ENCODE data around the gene TRIM2. TPM values are rescaled to one million over a fixed set of nuclear protein-coding genes. Genes with fewer than 3 reads are reported as not detected.

The TRIM2 gene
- polyA plus RNA-seq, 1 donor (not counting 4 experiments of a cell fraction or from before 2014, with no cell fraction given) = 10.6 TPM

- no peak overlapping the region for H2AFZ ChIP-seq (ENCODE audit: control insufficient read depth, low read length)
- dilution Hi-C loops (cut with MboI; ENCODE audit: extremely low pct_ligation_motif_present, low sequenced_read_pairs) = no loop called here
- FAIRE-seq = no peak
- no peaks in the 10 kb centered on the region for H3K36me3 ChIP-seq (ENCODE audit: control insufficient read depth in 2 of 2, extremely low read depth in 1 of 2, insufficient read depth in 2 of 2, low read length in 2 of 2)
- no peaks in the 10 kb centered on the region for H3K27me3 ChIP-seq (ENCODE audit: control insufficient read depth, extremely low read depth, insufficient read depth, low read length)
- H4K20me1 ChIP-seq (ENCODE audit: control insufficient read depth, extremely low read depth, insufficient read depth, low read length) = no peaks in the 10 kb centered on the region
- no peak overlapping the region for H3K4me3 ChIP-seq (ENCODE audit: control insufficient read depth in 2 of 3, extremely low read depth in 1 of 3, insufficient read depth in 2 of 3, low read depth in 1 of 3, low read length in 3 of 3)
- H3K9me1 ChIP-seq (ENCODE audit: control insufficient read depth, extremely low read depth, insufficient read depth, low read length) = peaks cover 2% of the 10 kb centered on the region
- H3K9me3 ChIP-seq (ENCODE audit: control insufficient read depth, low read depth, low read length) = no peaks in the 10 kb centered on the region
- no peaks in the 10 kb centered on the region for H3K79me2 ChIP-seq (ENCODE audit: control insufficient read depth, insufficient read depth, low read length)
- H3K27ac ChIP-seq (ENCODE audit: control insufficient read depth, insufficient read depth, low read length) = no peak overlapping the region
- no peak for DNase-seq (ENCODE audit: low read depth, low spot score)
- H3K4me1 ChIP-seq (ENCODE audit: control insufficient read depth, extremely low read depth, insufficient read depth, low read length) = no peaks in the 10 kb centered on the region
- H3K4me2 ChIP-seq (ENCODE audit: control insufficient read depth, extremely low read depth, insufficient read depth, low read depth, low read length) = no peak overlapping the region
- TF ChIP-seq CTCF (optimal IDR thresholded peaks at IDR 0.05 in 1 of 3, IDR thresholded peaks at IDR 0.05 in 1 of 3, conservative IDR thresholded peaks at IDR 0.05 in 1 of 3; ENCODE audit: extremely low read depth in 1 of 3, insufficient read depth in 2 of 3, low read length in 3 of 3) = no peak
- TF ChIP-seq EZH2 (IDR thresholded peaks at IDR 0.05; ENCODE audit: low read length) = no peak
- H3K9ac ChIP-seq (ENCODE audit: control insufficient read depth, extremely low read depth, insufficient read depth, low read length) = no peak overlapping the region
Observed at GRCh38 chr4:153273751-153274150, 69.5 kb downstream of the TRIM2 start.

GRCh38 chr4:153274967-153275366 is 70.7 kb downstream of the TRIM2 start:
- H3K27me3 ChIP-seq (ENCODE audit: control insufficient read depth, extremely low read depth, insufficient read depth, low read length) = no peaks in the 10 kb centered on the region
- no peak overlapping the region for H3K4me2 ChIP-seq (ENCODE audit: control insufficient read depth, extremely low read depth, insufficient read depth, low read depth, low read length)
- no peaks in the 10 kb centered on the region for H3K79me2 ChIP-seq (ENCODE audit: control insufficient read depth, insufficient read depth, low read length)
- H3K9ac ChIP-seq (ENCODE audit: control insufficient read depth, extremely low read depth, insufficient read depth, low read length) = no peak overlapping the region
- H3K4me1 ChIP-seq (ENCODE audit: control insufficient read depth, extremely low read depth, insufficient read depth, low read length) = no peaks in the 10 kb centered on the region
- no peaks in the 10 kb centered on the region for H3K36me3 ChIP-seq (ENCODE audit: control insufficient read depth in 2 of 2, extremely low read depth in 1 of 2, insufficient read depth in 2 of 2, low read length in 2 of 2)
- H2AFZ ChIP-seq (ENCODE audit: control insufficient read depth, low read length) = no peak overlapping the region
- TF ChIP-seq CTCF (optimal IDR thresholded peaks at IDR 0.05 in 1 of 3, IDR thresholded peaks at IDR 0.05 in 1 of 3, conservative IDR thresholded peaks at IDR 0.05 in 1 of 3; ENCODE audit: extremely low read depth in 1 of 3, insufficient read depth in 2 of 3, low read length in 3 of 3) (no peak), EZH2 (IDR thresholded peaks at IDR 0.05; ENCODE audit: low read length) (no peak)
- H3K4me3 ChIP-seq (ENCODE audit: control insufficient read depth in 2 of 3, extremely low read depth in 1 of 3, insufficient read depth in 2 of 3, low read depth in 1 of 3, low read length in 3 of 3) = no peak overlapping the region
- H3K27ac ChIP-seq (ENCODE audit: control insufficient read depth, insufficient read depth, low read length) = no peak overlapping the region
- H4K20me1 ChIP-seq (ENCODE audit: control insufficient read depth, extremely low read depth, insufficient read depth, low read length) = no peaks in the 10 kb centered on the region
- dilution Hi-C loops (cut with MboI; ENCODE audit: extremely low pct_ligation_motif_present, low sequenced_read_pairs) = no loop called here
- no peaks in the 10 kb centered on the region for H3K9me3 ChIP-seq (ENCODE audit: control insufficient read depth, low read depth, low read length)
- FAIRE-seq (peak; percentile 63), DNase-seq (ENCODE audit: low read depth, low spot score) (no peak)
- peaks cover 2% of the 10 kb centered on the region for H3K9me1 ChIP-seq (ENCODE audit: control insufficient read depth, extremely low read depth, insufficient read depth, low read length)
